ENCODE data around the gene LRRC32. TPM values are rescaled to one million over a fixed set of nuclear protein-coding genes. Genes with fewer than 3 reads are reported as not detected.

LRRC32 gene
- total RNA-seq, 6 donors from 2014 or later, result 41.3 to 118 (median 60.3) TPM

- ATAC-seq (ENCODE audit: low FRiP score in 2 of 2) (no peak), DNase-seq (peak; percentile 18 to 73)
- 80 to 89% methylated on average over 7 to 15 of the region's 15 CpGs for WGBS, 2 donors
- TF ChIP-seq POLR2A (IDR thresholded peaks at IDR 0.05), result no peak
- TF ChIP-seq EP300 (IDR thresholded peaks at IDR 0.05), result no peak
- peak in 1 of 6 experiments; percentile 10 for TF ChIP-seq CTCF (IDR thresholded peaks at IDR 0.05)
- TF ChIP-seq POLR2AphosphoS5 (IDR thresholded peaks at IDR 0.05), result no peak
- H3K36me3 ChIP-seq, result peaks cover 0 to 37% (median 12%) of the 10 kb centered on the region in 4 donors
- H3K9me3 ChIP-seq, result no peaks in the 10 kb centered on the region
- H3K27me3 ChIP-seq, result no peaks in the 10 kb centered on the region
- no peak overlapping the region for H3K4me3 ChIP-seq
- peaks cover 8 to 39% (median 26%) of the 10 kb centered on the region in 4 donors for H3K4me1 ChIP-seq
- peak overlapping the region; percentile 30 to 79 (median 72) for H3K27ac ChIP-seq
Observed at GRCh38 chr11:76655501-76656049, 15.0 kb downstream of the LRRC32 start.

- no peak for TF ChIP-seq CTCF (IDR thresholded peaks at IDR 0.05)
- no peak for TF ChIP-seq EP300 (IDR thresholded peaks at IDR 0.05)
- no peak for TF ChIP-seq POLR2A (IDR thresholded peaks at IDR 0.05)
- no peak for TF ChIP-seq POLR2AphosphoS5 (IDR thresholded peaks at IDR 0.05)
- H3K36me3 ChIP-seq, result peaks cover 0 to 31% (median 9%) of the 10 kb centered on the region in 4 donors
- WGBS, 2 donors, result 92 to 95% methylated on average over 4 of the region's 4 CpGs
- peaks cover 8 to 41% (median 26%) of the 10 kb centered on the region in 4 donors for H3K4me1 ChIP-seq
- H3K27ac ChIP-seq, result peak overlapping the region; percentile 30 to 79 (median 72)
- H3K27me3 ChIP-seq, result no peaks in the 10 kb centered on the region
- no peak for ATAC-seq (ENCODE audit: low FRiP score in 2 of 2)
- H3K4me3 ChIP-seq, result no peak overlapping the region
- no peaks in the 10 kb centered on the region for H3K9me3 ChIP-seq
- DNase-seq, result peak in 1 of 2 donors; percentile 4
Observed at GRCh38 chr11:76654980-76655379, 15.6 kb downstream of the LRRC32 start.

- no peaks in the 10 kb centered on the region for H3K9me3 ChIP-seq
- WGBS, 2 donors, result 61 to 66% methylated on average over 9 to 11 of the region's 12 CpGs
- H3K4me1 ChIP-seq, result peaks cover 8 to 43% (median 26%) of the 10 kb centered on the region in 4 donors
- no peak overlapping the region for H3K4me3 ChIP-seq
- peak overlapping the region; percentile 69 to 79 (median 72) for H3K27ac ChIP-seq
- TF ChIP-seq EP300 (IDR thresholded peaks at IDR 0.05) (no peak), CTCF (IDR thresholded peaks at IDR 0.05) (no peak), POLR2A (IDR thresholded peaks at IDR 0.05) (no peak), POLR2AphosphoS5 (IDR thresholded peaks at IDR 0.05) (no peak)
- H3K36me3 ChIP-seq, result peaks cover 0 to 25% (median 4%) of the 10 kb centered on the region in 4 donors
- ATAC-seq (ENCODE audit: low FRiP score in 2 of 2), result peak; percentile 41 to 67
- DNase-seq, result peak in 1 of 2 donors; percentile 22
- no peaks in the 10 kb centered on the region for H3K27me3 ChIP-seq
Observed at GRCh38 chr11:76654298-76654851, 16.2 kb downstream of the LRRC32 start.

- H3K4me1 ChIP-seq, result peaks cover 5 to 43% (median 23%) of the 10 kb centered on the region in 4 donors
- peaks cover 0 to 19% (median 3%) of the 10 kb centered on the region in 4 donors for H3K36me3 ChIP-seq
- H3K4me3 ChIP-seq, result no peak overlapping the region
- 63 to 66% methylated on average over 9 to 10 of the region's 10 CpGs for WGBS, 2 donors
- peak in 1 of 2 donors; percentile 20 for DNase-seq
- TF ChIP-seq EP300 (IDR thresholded peaks at IDR 0.05) (no peak), CTCF (IDR thresholded peaks at IDR 0.05) (no peak), POLR2AphosphoS5 (IDR thresholded peaks at IDR 0.05) (peak in 1 of 2 donors; percentile 27), POLR2A (IDR thresholded peaks at IDR 0.05) (no peak)
- peak; percentile 62 to 79 for ATAC-seq (ENCODE audit: low FRiP score in 2 of 2)
- no peaks in the 10 kb centered on the region for H3K27me3 ChIP-seq
- H3K9me3 ChIP-seq, result no peaks in the 10 kb centered on the region
- peak overlapping the region; percentile 69 to 79 (median 72) for H3K27ac ChIP-seq
Observed at GRCh38 chr11:76653674-76654284, 16.8 kb downstream of the LRRC32 start.
